HepG2 (cell line): ENCODE data around the gene AGBL1. TPM values are rescaled to one million over a fixed set of nuclear protein-coding genes. Genes with fewer than 3 reads are reported as not detected.

ENCODE experiments used
- ATAC-seq: fragments of 200-7000 bp; cut with Tn5 transposase; 3 replicates; pipeline ENCODE4 v1.9.1; 2020; ENCODE audit warnings: mild to moderate bottlenecking, moderate library complexity
- BruUV-seq: library from RNA; stranded (reverse); fragments of 400-500 nt; replicated peaks from 2 replicates; lab custom pipeline; 2021; lab: Mats Ljungman, UMichigan
- CTCF ChIA-PET: fragments of 300-600 bp; formaldehyde crosslinking; extraction: SDS; loops from one replicate; lab custom pipeline; 2021; ENCODE audit warnings: low total read pairs, inconsistent platforms, low intra/inter-chr PET ratio; lab: Yijun Ruan, JAX
- POLR2A ChIA-PET: fragments of 350-600 bp; sonication (Branson Sonifier 250); formaldehyde crosslinking; loops from one replicate; lab custom pipeline; 2020; ENCODE audit warnings: antibody characterized with exemption, inconsistent platforms; lab: Yijun Ruan, JAX
- DNase-seq: peaks from one replicate; pipeline ENCODE4 v3.0.0-alpha.2; 2015; ENCODE audit warnings: low spot score
- FAIRE-seq: peaks from 3 replicates; lab custom pipeline; 2011; peaks lifted over from hg19 to GRCh38; lab: Jason Lieb, UNC
- H2AFZ ChIP-seq: one replicate; pipeline ENCODE4 v1.6.1; 2011; ENCODE audit warnings: low read length, inconsistent platforms
- H3K27ac ChIP-seq: fragments of 300-600 bp; 3 replicates; pipeline ENCODE4 v1.8.0; 2011; ENCODE audit warnings: mixed run types, mild to moderate bottlenecking, mixed read lengths, low read length, inconsistent platforms; ENCODE audit not compliant: insufficient read depth; ENCODE audit errors: extremely low read length
- H3K27me3 ChIP-seq, 2 experiments: fragments of 200-600 bp in 1 of 2; 2 replicates in 1 of 2; 3 replicates in 1 of 2; pipeline versions ENCODE4 v1.6.0 to v1.8.0; 2011; ENCODE audit warnings: low read length in 2 of 2, mild to moderate bottlenecking in 2 of 2, moderate library complexity in 2 of 2, inconsistent platforms in 1 of 2; ENCODE audit not compliant: insufficient read depth in 2 of 2, control insufficient read depth in 1 of 2
- H3K36me3 ChIP-seq, 2 experiments: fragments of 200-600 bp in 1 of 2; replicated peaks in 1 of 2; 2 replicates in 1 of 2; 3 replicates in 1 of 2; pipeline versions ENCODE4 v1.5.1 to v1.8.0; 2011; ENCODE audit warnings: low read length in 2 of 2, inconsistent platforms in 1 of 2; ENCODE audit not compliant: insufficient read depth in 2 of 2, control insufficient read depth in 1 of 2
- H3K4me1 ChIP-seq: 2 replicates; pipeline ENCODE4 v1.5.1; 2012; ENCODE audit warnings: low read length, inconsistent platforms; ENCODE audit not compliant: insufficient read depth
- H3K4me2 ChIP-seq: 2 replicates; pipeline ENCODE4 v1.6.0; 2011; ENCODE audit warnings: low read depth, low read length, inconsistent platforms
- H3K4me3 ChIP-seq, 3 experiments: fragments of 200-600 bp in 1 of 3; sonication (generic), shearing (Covaris generic) in 1 of 3; replicated peaks in 1 of 3; 2 replicates each; pipeline ENCODE4 v1.5.1; 2011 to 2016; ENCODE audit warnings: low read length in 3 of 3, inconsistent platforms in 2 of 3, low read depth in 2 of 3, mild to moderate bottlenecking in 2 of 3, control low read depth in 1 of 3, mixed read lengths in 1 of 3; ENCODE audit not compliant: insufficient read depth in 1 of 3
- H3K79me2 ChIP-seq: one replicate; pipeline ENCODE4 v1.6.1; 2011; ENCODE audit warnings: low read length, inconsistent platforms; ENCODE audit not compliant: insufficient read depth
- H3K9ac ChIP-seq: 2 replicates; pipeline ENCODE4 v1.6.0; 2011; ENCODE audit warnings: mild to moderate bottlenecking, low read depth, low read length, inconsistent platforms; ENCODE audit not compliant: insufficient read depth
- H3K9me3 ChIP-seq: 2 replicates; pipeline ENCODE4 v1.5.1; 2012; ENCODE audit warnings: mild to moderate bottlenecking, low read length
- H4K20me1 ChIP-seq: 2 replicates; pipeline ENCODE4 v1.6.0; 2011; ENCODE audit warnings: inconsistent platforms, mild to moderate bottlenecking, low read length, moderate library complexity; ENCODE audit not compliant: insufficient read depth
- IRF1 ChIP-seq: sonication (generic); formaldehyde crosslinking; IDR thresholded peaks from 2 replicates; pipeline ENCODE4 v1.4.0; 2020; ENCODE audit warnings: low read depth, mild to moderate bottlenecking, missing genetic modification reagents
- NFATC3 ChIP-seq: sonication (generic); formaldehyde crosslinking; IDR thresholded peaks from 2 replicates; pipeline ENCODE4 v1.5.1; 2020; ENCODE audit warnings: mild to moderate bottlenecking, missing genetic modification reagents
- NFE2L1 ChIP-seq: sonication (generic); formaldehyde crosslinking; IDR thresholded peaks from 2 replicates; pipeline ENCODE4 v1.4.0; 2020; ENCODE audit warnings: missing genetic modification reagents, mild to moderate bottlenecking, borderline replicate concordance
- NFIC ChIP-seq: IDR thresholded peaks from 2 replicates; pipeline ENCODE4 v1.6.1; 2012; ENCODE audit warnings: mild to moderate bottlenecking, low read length, inconsistent platforms
- NR2F2 ChIP-seq: IDR thresholded peaks from 2 replicates; pipeline ENCODE4 v1.6.1; 2012; ENCODE audit warnings: low read depth, inconsistent platforms, borderline replicate concordance
- POLR2AphosphoS2 ChIP-seq: IDR thresholded peaks from 2 replicates; pipeline ENCODE4 v1.6.1; 2011; ENCODE audit warnings: low read depth, low read length, improper control_type of control experiment
- TCF12 ChIP-seq, 2 experiments: fragments of 450-650 bp in 1 of 2; sonication (generic) in 1 of 2; formaldehyde crosslinking in 1 of 2; IDR thresholded peaks; 2 replicates each; pipeline versions ENCODE4 v1.6.1 to v1.8.0; 2017 to 2022; ENCODE audit warnings: antibody characterized with exemption in 1 of 2, mild to moderate bottlenecking in 1 of 2, missing genetic modification reagents in 1 of 2, moderate library complexity in 1 of 2
- ZBTB39 ChIP-seq: sonication (generic); formaldehyde crosslinking; IDR thresholded peaks from 2 replicates; pipeline ENCODE4 v1.5.0; 2020; ENCODE audit warnings: missing genetic modification reagents
- ZFYVE20 ChIP-seq: sonication (generic); formaldehyde crosslinking; IDR thresholded peaks from 2 replicates; pipeline ENCODE4 v1.8.0; 2023; ENCODE audit warnings: low read depth, mild to moderate bottlenecking, moderate library complexity, missing genetic modification reagents, borderline replicate concordance
- ZNF230 ChIP-seq: sonication (generic); formaldehyde crosslinking; IDR thresholded peaks from 2 replicates; pipeline ENCODE4 v1.4.0; 2020; ENCODE audit warnings: mild to moderate bottlenecking, missing genetic modification reagents
- ZNF326 ChIP-seq: sonication (generic); formaldehyde crosslinking; IDR thresholded peaks from 2 replicates; pipeline ENCODE4 v1.4.0; 2020; ENCODE audit warnings: missing genetic modification reagents, borderline replicate concordance
- ZNF362 ChIP-seq: sonication (generic); formaldehyde crosslinking; IDR thresholded peaks from 2 replicates; pipeline ENCODE4 v1.4.0; 2020; ENCODE audit warnings: missing genetic modification reagents, mild to moderate bottlenecking, borderline replicate concordance
- ZNF781 ChIP-seq: sonication (generic); formaldehyde crosslinking; IDR thresholded peaks from 2 replicates; pipeline ENCODE4 v1.5.1; 2020; ENCODE audit warnings: borderline replicate concordance, mild to moderate bottlenecking, missing genetic modification reagents; ENCODE audit errors: not compliant biosample characterization
- WGBS: methylation state at CpG from one replicate; pipeline ENCODE4 v1.1.6; 2017; ENCODE audit warnings: low lambda C conversion rate; 5-methylcytosine and 5-hydroxymethylcytosine counted together
- in situ Hi-C: cut with HindIII; loops from 2 replicates; pipeline ENCODE4 v1.10.0; 2017; ENCODE audit warnings: low pct_unique_long_range_greater_than_20kb; ENCODE audit not compliant: extremely low pct_ligation_motif_present
- intact Hi-C: fragments of 100-400 bp; cut with micrococcal nuclease; formaldehyde crosslinking; loops from one replicate; pipeline ENCODE4 v1.10.0; 2022; ENCODE audit not compliant: unreplicated experiment
- polyA plus RNA-seq, 8 experiments: library from polyadenylated mRNA; depleted of rRNA in 3 of 8; stranded (reverse) in 7 of 8; unstranded in 1 of 8; fragments of >200 nt; fragmentation: Illumina TruSeq in 4 of 8; extraction: Trizol in 4 of 8; gene quantifications; 2 replicates each; pipeline versions ENCODE4 v1.2.1 to v1.2.3, GENCODE V29; 2011 to 2016; ENCODE audit warnings: low read depth in 4 of 8, missing spikeins in 1 of 8, mixed read lengths in 1 of 8; ENCODE audit not compliant: insufficient read depth in 1 of 8
- total RNA-seq, 5 experiments: library from RNA; depleted of rRNA; stranded (reverse); fragments of >200 nt; fragmentation: Illumina TruSeq; extraction: Trizol; gene quantifications; 2 replicates each; pipeline ENCODE4 v1.2.3, GENCODE V29; 2016; ENCODE audit warnings: low read depth in 1 of 5

The AGBL1 gene
- total and polyA plus RNA-seq, 2 of the 13 experiments (the other 11 are each of a cell fraction or from before 2014, with no cell fraction given): 0.01 TPM; not detected in 1

- WGBS: 39% methylated on average over 5 of the region's 6 CpGs
- H3K27ac ChIP-seq: no peak overlapping the region
- H3K79me2 ChIP-seq: no peaks in the 10 kb centered on the region
- no peak overlapping the region for H3K4me3 ChIP-seq
- H3K9ac ChIP-seq: no peak overlapping the region
- no peaks in the 10 kb centered on the region for H3K4me1 ChIP-seq
- no peaks in the 10 kb centered on the region for H3K9me3 ChIP-seq
- in situ Hi-C loops (no loop called here), intact Hi-C loops (no loop called here)
- FAIRE-seq (no peak), ATAC-seq (no peak), DNase-seq (no peak)
- ChIA-PET POLR2A (no interaction called here), CTCF (no interaction called here)
- no peak overlapping the region for H3K4me2 ChIP-seq
- H4K20me1 ChIP-seq: no peaks in the 10 kb centered on the region
- H3K36me3 ChIP-seq: no peaks in the 10 kb centered on the region
- no peak for TF ChIP-seq ZNF230
- TF ChIP-seq ZNF326 (CRISPR knock-in tag): no peak
- no peak for TF ChIP-seq ZFYVE20 (CRISPR knock-in tag)
- TF ChIP-seq TCF12 (IDR thresholded peaks at IDR 0.05): no peak
- no peak for TF ChIP-seq TCF12 (CRISPR knock-in tag; IDR thresholded peaks at IDR 0.05)
- no peak for TF ChIP-seq IRF1 (CRISPR knock-in tag)
- no peak for TF ChIP-seq NFE2L1 (CRISPR knock-in tag)
- TF ChIP-seq NFIC: no peak
- BruUV-seq: no TSS peak
- H2AFZ ChIP-seq: no peak overlapping the region
- H3K27me3 ChIP-seq: no peaks in the 10 kb centered on the region
These were observed 39.2 kb upstream of the AGBL1 start for GRCh38 chr15:86040356-86041033.

GRCh38 chr15:86041399-86041798 is 38.3 kb upstream of the AGBL1 start:
- no peaks in the 10 kb centered on the region for H3K79me2 ChIP-seq
- H3K9ac ChIP-seq: no peak overlapping the region
- intact Hi-C loops (no loop called here), in situ Hi-C loops (no loop called here)
- no peak overlapping the region for H3K4me2 ChIP-seq
- no peaks in the 10 kb centered on the region for H3K27me3 ChIP-seq
- no peaks in the 10 kb centered on the region for H3K4me1 ChIP-seq
- no peak for DNase-seq
- no peak overlapping the region for H3K4me3 ChIP-seq
- 31% methylated on average over 6 of the region's 6 CpGs for WGBS
- H3K36me3 ChIP-seq: no peaks in the 10 kb centered on the region
- H3K27ac ChIP-seq: no peak overlapping the region
- no peak for ATAC-seq
- POLR2A ChIA-PET: no interaction called here
- no peak overlapping the region for H2AFZ ChIP-seq
- no TSS peak for BruUV-seq
- H3K9me3 ChIP-seq: no peaks in the 10 kb centered on the region
- FAIRE-seq: no peak
- H4K20me1 ChIP-seq: no peaks in the 10 kb centered on the region
- CTCF ChIA-PET: no interaction called here
- TF ChIP-seq NR2F2 (no peak), POLR2AphosphoS2 (no peak), ZBTB39 (CRISPR knock-in tag) (no peak), NFATC3 (CRISPR knock-in tag) (no peak), ZNF781 (CRISPR knock-in tag) (no peak), ZNF362 (no peak)
